GM18519 (cell line): ENCODE data around the gene ABLIM3.

Experiments
- ATAC-seq: cut with Tn5 transposase; IDR thresholded peaks from one replicate; pipeline ENCODE4 v1.9.1; 2021; ENCODE audit warnings: mild to moderate bottlenecking, moderate library complexity; ENCODE audit not compliant: unreplicated experiment, low FRiP score

ABLIM3 gene

DNA sequence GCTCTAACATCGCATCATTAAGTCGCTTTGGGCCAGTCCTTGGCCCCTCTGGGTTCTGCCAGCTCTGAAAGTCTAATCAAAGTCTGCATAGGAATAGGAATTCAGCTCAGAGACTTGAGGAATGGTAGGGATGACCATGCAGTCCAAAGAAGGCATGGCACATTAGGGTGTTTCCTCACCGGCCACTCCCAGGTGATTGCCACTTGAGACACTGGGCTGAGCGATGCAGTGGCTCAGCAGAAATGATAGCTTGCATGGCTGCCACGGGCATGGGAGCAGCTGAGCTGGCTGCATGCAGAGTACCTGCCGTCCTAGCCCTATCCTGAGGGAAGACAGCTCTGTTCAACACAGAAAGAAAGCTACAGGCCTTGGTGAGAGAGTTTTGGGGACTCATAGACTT, 159.1 kb downstream of the ABLIM3 start:
- ATAC-seq, result no peak

DNA sequence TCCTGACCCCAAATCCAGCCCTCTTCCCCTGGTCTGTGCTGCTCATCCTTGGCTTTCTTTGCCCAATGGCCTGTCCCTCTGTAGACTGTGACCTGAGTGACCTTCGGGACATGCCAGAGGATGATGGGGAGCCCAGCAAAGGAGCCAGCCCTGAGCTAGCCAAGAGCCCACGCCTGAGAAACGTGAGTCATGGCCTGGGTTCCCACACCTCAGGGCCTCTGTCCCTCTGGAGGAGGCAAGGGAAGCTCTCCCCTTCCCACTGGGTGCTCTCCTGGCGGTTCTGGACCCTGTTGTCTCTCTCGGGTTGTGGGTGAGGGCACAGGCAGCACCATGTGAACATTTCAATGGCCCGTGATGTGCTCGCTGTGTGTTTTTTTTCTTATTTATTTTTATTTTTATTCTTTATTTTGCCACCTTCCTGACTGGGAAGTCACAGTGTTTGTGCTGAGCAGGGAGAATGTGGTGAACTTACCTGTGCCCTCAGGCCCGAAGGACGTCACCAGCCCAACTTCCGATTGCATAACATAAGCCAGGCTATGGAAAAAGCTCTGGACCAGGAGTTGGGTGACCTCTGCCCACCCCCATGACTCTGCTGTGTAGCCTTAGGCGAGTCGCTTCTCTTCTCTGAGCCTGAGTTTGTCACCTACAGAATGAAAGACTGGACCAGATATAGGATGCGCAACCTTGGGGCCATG, 159.9 kb downstream of the ABLIM3 start:
- no peak for ATAC-seq

DNA sequence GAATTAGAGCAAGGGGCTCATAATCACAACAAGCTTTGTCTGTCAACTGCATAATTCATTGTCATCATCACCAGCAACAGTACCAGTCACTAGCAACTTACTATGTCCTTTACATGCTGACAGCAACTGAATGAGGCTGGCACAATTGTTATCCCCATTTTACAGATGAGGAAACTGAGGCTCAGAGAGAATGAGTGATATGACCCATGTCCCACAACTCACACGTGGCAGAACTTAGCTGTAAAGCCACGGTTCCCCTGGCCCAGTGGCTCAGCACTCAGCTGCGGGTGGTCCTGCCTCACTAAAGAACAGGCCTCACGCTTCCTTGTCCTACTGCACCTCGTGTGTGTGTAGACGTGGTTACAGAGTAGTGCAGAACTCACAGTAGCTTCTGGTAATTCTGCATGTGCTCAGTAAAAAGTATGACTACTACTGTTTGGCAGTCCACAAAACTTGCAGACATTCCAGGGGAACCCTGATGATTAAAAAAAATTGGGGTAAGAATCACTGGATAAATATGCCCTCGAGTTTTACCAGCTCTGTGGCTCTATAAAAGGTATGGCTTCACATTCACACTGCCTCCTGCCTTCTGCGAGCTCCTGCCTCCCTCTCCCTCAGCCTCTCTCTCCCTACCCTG, 160.6 kb downstream of the ABLIM3 start:
- no peak for ATAC-seq

DNA sequence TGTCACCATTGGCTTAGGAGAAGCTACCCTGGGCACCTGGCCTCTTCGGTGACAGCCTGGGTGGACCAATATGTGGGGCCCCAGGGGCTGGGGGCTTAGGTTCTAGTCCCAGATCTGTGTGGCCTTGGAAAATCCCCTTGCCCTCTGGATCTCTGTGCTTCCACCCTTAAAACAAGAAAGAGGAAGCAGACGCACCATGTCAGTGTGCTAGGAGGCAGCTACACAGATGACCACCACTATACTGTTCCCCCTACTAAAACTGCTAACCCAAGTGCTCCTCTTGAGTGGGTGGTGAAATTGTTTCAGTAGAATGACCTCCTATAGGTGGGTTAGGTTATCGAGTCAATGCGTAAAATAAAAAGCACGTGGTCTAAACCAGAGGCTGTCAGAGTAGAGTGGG, 161.3 kb downstream of the ABLIM3 start:
- ATAC-seq, result no peak

DNA sequence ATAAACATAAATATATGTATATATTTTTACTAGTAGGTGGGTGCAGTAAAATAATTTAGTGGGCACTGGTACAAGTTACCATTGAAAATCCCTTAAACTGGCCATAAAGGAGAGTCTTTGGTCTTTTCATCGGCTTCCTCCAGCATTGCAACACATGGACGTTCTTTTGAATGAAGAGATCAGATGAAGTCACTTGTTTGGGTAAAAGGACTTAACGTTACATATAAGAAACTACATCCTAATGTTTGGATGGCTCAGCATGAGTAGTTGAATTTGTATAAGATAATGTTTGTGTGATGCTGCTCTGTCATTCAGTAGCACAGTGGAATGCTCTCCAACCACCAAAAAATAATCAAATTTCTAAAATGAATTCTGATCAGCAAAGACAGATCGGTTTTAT, 161.9 kb downstream of the ABLIM3 start:
- no peak for ATAC-seq

DNA sequence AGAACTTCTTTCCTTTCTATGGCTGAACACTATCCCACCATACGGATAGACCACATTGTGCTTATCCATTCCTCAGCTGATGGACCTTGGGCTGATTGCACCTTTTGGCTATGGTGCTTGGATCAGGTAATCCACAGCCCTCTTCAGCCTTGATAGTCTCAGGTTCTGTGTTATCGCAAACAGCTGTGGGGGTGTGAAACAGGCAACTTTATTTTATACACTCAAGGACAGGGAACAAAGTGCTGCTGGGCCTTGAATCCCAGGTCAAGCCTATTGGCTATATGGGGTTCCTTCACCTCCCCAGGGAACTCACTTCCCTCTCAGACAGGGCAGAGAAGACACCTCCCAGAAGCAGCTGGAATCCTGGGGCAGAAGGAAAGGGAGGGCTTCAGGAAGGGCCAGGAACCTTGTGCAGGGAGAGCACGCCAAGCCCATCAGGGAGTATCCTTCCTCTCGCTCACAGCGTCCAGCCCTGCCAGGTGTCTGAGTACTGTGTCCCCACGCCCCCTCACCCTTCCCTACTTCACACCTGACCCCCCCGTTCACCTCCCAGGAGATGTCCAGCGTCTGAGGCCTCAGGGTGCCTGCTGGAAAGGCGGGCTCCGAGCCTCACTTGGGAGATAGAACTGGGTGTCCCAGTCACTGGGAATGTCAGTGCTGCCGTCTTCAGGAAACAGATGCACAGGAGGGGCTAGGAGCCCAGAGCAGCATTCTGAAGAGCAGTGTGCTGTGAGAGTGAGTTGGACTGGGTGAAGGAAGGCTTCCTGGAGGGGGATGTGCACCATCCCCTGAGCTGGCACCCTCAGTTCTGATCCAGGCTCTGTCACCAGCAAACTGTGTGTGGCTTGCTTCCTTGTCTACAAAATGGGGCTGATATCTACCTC, 163.1 kb downstream of the ABLIM3 start:
- ATAC-seq, result no peak

DNA sequence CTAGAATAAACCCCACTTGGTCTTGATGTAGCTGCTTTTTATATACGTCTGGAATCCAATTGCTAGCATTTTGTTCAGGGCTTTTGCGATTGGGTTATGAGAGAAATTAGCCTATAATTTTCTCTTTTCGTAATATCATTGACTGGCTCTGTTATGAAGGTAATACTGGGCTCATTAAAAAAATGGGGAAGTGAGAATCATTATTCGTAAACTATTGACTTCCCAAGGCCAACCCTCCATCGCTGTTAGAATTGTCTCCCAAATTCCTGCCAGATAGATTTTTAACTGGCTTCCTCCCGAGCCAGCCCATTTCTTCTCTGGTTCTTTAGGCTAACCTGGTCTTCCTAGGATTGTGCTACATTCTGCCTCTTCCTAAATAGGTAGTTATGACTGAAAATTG, 168.1 kb downstream of the ABLIM3 start:
- ATAC-seq, result no peak
